ENCODE measurements around the gene REC8.

Gene REC8

DNA sequence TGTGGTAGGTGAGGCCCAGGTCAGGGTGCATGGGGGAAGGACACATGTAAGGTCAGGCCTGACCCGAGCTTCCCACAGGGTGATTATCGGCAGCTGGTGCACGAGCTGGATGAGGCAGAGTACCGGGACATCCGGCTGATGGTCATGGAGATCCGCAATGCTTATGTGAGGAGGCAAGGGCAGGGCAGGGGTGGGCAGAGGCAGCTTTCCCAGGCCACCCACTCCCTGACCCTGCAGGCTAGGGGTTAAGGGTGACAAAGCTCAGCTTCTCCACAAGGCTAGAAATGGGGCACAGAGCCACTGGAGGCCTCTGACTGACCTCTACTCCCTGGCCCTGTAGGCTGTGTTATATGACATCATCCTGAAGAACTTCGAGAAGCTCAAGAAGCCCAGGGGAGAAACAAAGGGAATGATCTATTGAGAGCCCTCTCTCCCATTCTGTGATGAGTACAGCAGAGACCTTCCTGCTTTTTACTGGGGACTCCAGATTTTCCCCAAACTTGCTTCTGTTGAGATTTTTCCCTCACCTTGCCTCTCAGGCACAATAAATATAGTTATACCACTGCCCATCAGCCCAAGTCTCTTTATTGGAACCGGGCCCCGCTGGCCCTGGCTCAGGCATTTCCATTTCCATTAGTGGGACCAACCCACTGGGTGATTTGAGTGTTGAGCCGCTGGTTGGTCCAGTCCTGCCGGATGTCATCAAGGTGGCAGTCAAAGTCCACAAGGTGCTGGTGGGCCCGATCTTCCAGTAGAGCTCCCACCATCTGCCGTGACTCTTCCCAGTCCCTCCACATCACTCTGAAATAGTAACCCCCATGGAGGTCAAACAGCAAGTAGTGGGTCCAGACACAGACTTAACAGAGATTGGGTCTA is 33.2 kb upstream of the REC8 start:
- DNase-seq, result peak in 1 of 2 donors; percentile 25

DNA sequence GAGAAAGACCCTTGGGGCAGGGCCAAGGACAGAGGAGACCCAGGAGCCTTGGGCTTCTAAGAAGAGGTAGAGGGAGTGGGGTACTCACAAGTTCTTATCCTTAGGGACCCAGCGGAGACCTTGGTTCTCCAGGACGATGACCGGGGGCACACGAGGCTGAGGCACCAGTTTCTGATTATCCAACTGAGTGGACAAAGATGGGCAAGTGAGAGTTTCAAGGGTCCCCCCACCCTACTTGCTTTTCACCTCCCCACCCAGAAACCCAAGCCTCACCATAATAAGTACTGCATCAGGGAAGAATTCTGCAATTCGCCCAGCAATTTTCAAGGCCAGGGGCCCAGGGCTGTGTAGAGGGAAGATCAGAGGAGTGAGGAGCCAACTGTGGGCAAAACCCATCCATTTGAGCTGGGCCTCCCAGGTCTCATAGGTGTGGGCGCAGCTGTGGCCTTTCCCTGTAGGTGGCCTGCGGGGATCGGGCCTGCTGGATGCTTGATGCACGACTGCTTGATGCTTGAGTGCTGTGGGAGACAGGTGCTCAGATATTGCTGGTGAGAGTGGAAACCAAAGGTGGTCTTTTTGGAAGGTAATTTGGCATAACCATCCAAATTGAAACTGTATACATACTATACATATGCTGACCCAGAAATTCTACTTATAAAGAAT is 32.5 kb upstream of the REC8 start:
- DNase-seq, result no peak

DNA sequence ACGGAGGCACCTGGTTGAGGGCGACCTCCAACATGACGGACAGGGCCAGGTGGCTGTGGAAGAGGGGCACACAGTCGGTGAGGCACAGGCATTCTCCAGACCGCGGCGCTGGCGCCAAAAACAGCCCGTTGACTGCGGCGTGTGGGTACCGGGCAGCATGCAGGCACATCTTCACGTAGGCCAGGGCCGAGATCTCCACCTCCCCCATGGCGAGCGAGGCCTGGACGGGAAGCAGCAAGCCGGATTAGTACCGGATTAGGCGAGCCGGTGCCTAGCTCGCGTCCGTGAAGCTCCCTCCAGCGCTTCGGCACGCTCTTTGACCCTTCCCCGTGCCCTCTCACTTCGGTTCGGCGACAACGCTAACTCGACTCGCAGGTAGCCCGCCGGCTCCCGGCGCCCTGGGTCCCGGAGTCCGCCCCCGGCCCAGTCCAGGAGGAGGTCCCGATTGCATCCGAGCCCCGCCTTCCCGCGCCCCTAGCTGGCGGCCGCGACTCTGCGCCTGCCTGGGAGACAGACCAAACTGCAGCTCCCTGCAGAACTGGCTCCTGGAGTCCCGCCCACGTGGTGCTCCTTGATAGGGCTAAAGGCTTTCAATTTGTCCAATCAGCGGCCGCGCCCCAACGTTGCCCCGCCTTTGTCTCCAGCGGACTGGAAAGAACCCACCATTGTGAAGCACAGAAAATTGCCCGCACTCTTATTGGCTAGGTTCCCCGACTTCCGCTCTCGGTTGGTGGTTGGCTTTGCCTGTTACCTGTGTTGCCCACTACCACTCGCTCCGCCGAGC is 30.6 kb upstream of the REC8 start, which contains the start of gene EMC9:
Gene EMC9, minus strand, starts transcription at position 495 of the 784 bp plus-strand sequence. Its CDS starts 287 bp downstream, at position 208.
- DNase-seq, result peak; percentile 100

DNA sequence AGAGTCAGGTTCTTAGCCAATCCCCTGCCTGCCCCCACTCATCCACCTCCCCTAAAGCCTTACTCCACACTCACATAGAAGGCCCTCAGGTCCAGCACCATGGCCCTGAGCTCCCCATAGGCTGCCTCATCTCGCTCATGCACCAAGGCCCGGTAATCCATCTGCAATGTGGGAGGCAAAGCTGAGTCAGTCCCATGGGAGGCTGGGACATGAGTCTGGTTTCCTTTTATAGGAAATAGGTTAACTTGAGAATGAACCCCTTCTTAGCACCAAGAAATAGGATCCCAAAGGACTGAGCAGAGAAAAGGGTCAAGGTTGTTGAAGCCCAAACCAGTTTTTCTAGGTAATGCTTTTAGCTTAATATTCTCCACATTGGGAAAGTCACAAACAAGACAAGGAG is 28.4 kb upstream of the REC8 start:
- DNase-seq, result peak in 1 of 2 donors; percentile 24

DNA sequence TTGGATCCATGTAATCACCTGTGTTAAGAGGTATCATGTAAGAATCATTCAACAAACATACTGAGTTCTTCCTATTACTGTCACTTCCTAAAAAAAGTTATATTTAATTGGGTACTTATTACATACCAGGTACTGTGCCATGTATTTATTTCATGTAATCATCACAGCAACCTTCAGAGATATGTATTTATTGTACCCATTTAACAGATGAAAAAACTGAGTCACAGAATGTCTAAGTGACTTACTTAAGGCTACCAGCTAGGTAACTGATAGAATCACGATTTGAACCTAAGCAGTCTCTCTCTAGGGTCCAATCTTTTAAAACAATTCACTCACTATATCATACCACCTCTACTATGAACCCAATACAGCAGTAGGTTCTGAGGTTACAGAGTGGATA is 27.4 kb upstream of the REC8 start:
- DNase-seq, result no peak

DNA sequence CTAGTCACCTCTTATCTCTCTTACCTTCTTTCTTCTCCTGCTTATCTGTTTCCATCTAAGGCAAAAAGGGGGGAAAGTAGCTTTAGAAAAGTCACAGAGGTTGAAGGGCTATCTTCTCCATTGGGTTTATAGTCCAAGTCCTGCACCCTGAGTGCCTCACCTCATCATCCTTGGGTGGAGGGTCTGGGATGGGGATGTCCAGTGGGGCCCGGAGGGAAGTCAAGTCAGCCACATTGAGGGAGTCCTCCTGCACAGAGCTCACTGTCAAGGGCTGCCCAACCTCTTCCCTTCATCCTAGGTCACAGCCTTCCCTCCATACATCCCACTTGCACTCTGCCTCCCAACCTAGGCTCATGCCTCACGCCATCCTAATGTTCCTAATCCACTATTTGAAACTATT is 26.7 kb upstream of the REC8 start:
- no peak for DNase-seq

DNA sequence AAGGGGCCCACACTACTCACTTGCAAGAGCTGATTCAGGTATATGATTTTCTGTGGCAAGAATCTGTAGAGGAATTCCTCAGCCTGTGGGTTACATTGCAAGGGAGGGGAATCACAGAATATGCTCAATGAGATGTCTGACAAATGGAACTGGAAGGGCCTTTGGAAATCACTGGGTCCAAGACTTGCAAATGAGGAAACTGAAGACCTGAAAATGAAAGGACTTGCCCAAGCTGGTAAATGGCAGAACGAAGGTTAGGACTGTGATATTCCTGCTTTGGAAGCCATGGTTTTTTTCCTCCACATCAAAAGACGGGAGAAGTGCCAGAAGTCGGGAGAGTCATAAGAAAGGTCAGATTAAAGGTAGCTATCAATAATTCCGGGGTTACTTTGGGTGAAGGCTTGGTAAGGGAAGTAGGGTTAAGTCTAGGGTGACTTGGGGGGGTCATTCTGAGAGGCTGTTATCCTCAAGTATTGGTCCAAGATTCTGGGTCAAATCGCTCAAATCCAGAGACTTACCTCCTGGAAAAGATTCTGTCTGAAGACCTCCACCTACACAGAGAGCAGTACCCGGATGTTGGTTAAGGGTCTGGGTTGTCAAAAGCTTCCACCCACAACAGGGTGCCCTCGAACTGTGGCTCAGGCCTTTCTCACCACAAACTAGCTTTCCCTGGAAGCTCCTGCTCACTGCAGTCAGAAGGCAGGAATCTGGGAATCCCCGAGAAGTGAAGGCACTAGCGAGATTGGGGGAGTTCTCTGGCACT is 26.0 kb upstream of the REC8 start:
- peak; percentile 24 to 39 for DNase-seq

DNA sequence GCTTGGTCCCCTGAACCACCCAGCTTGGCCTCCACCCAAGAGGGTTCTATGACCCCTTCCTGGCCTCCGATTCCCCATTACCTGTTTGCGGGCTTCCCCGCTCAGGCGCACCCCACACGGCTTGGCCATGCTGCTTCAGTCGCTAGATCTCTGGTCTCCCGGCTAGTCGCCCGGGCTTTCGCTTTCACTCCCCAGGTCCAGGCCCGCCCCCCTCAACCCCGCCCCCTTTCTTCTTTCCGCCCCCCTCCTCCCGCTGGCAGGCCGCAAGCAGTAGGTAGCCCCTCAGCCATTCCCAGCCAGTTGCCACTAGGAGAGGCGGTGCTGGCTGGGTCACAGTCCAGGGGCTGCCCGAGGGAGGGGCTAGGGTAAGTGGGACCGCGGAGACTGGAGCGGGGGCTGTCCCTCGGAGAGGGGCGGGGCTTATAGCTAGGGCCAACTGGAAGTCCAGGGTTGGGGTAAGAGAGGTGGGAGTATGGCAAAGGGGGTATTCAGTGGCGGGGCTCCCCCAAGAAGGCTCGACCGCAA is 25.4 kb upstream of the REC8 start, which contains the start of gene PSME2:
Gene PSME2, minus strand, starts transcription at position 158 of the 525 bp plus-strand sequence. Its CDS starts 29 bp downstream, at position 129.
- peak; percentile 88 to 96 for DNase-seq

DNA sequence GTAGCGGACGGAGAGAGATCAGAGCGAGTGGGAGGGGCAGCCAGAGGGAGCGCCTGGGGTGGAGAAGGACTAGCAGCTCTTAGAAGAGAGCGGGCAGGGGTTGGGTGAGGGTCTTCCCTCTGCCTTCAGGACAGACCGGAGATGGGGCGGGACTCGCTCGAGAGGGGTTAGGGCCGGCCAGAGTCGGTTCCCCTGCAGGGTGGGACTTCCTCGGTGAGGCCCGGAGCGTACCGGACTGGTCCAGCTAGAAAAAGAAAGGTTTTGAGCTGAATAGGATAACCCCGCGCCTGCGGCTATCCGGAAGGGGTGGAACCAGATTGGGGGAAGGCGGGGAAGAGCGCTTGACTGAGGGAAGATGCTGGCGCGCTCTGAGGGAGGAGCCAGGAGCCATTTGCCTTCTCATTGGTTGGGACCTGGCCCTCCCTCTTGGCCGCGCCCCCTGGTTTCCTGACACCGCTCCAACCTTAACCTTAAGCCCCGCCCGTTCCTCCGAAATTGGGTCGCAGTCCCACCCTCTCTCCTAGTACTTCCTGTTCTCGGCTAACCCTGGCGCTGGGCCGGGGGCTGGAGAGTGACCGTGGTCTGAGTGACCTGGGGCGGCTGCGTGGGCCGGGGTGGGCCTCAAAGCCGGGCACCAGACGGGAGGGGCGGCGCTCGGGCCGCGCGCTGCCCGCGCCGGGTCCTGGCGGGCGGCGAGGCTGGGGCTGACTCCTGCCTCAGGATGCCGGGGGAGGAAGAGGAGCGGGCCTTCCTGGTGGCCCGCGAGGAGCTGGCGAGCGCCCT is 24.7 kb upstream of the REC8 start, which contains the start of gene RNF31:
Gene RNF31, plus strand, starts transcription at position 521 of the 783 bp plus-strand sequence. Its CDS starts 201 bp downstream, at position 722.
- DNase-seq, result peak; percentile 99

DNA sequence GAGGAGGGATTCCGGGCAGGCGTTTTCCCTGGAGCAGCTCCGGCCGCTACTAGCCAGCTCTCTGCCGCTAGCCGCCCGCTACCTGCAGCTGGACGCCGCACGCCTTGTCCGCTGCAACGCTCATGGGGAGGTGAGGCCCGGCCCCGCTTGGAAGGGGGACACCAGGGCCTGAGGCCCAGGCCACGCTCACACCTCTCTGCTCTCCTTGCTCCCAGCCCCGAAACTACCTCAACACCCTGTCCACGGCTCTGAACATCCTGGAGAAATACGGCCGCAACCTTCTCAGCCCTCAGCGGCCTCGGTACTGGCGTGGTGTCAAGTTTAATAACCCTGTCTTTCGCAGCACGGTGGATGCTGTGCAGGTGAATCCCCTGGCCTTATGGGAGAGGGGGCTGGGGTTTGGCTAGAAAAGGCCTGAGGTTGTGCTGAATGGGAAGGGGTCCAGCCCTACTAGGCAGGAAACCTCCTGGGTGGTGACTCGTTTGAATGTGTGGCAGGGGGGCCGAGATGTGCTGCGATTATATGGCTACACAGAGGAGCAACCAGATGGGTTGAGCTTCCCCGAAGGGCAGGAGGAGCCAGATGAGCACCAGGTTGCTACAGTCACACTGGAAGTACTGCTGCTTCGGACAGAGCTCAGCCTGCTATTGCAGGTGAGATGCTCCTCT is 24.0 kb upstream of the REC8 start:
- no peak for DNase-seq

DNA sequence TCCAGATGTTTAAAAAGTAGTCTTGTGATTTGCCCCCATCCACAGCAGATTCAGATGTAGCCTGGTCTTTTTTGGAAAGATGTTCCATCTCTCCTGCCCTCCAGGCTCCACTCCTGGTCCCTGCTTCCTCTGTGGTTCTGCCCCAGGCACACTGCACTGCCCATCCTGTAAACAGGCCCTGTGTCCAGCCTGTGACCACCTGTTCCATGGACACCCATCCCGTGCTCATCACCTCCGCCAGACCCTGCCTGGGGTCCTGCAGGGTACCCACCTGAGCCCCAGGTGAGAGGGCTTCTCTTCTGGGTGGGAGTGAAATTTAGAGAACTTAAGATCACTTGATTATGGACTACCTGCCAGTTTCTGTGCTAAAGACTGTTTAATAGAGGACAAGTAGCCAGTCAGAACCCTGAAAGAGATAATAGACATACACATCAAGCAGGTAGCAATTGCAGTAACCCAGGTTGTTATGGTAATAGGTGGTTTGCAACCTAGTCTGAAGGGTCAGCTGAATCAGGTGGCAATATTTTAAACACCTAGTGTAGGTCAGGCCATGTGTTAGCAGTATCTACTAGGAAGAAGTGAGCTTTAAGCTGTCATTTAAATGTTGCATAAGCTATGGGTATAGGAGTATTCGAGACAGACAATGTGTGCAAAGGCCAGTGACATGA is 22.4 kb upstream of the REC8 start:
- DNase-seq, result no peak

DNA sequence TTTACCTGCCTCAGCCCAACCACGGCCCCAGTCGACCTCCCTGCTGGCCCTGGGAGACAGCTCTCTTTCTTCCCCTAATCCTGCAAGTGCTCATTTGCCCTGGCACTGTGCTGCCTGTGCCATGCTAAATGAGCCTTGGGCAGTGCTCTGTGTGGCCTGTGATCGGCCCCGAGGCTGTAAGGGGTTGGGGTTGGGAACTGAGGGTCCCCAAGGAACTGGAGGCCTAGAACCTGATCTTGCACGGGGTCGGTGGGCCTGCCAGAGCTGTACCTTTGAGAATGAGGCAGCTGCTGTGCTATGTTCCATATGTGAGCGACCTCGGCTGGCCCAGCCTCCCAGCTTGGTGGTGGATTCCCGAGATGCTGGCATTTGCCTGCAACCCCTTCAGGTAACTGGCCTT is 21.8 kb upstream of the REC8 start:
- DNase-seq, result no peak

DNA sequence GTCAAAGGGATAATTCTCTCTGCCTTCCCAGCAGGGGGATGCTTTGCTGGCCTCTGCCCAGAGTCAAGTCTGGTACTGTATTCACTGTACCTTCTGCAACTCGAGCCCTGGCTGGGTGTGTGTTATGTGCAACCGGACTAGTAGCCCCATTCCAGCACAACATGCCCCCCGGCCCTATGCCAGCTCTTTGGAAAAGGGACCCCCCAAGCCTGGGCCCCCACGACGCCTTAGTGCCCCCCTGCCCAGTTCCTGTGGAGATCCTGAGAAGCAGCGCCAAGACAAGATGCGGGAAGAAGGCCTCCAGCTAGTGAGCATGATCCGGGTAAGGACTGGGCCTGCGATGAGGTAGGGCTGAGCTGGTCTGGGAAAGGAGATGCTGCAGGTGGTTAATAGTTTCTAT is 21.3 kb upstream of the REC8 start:
- no peak for DNase-seq

DNA sequence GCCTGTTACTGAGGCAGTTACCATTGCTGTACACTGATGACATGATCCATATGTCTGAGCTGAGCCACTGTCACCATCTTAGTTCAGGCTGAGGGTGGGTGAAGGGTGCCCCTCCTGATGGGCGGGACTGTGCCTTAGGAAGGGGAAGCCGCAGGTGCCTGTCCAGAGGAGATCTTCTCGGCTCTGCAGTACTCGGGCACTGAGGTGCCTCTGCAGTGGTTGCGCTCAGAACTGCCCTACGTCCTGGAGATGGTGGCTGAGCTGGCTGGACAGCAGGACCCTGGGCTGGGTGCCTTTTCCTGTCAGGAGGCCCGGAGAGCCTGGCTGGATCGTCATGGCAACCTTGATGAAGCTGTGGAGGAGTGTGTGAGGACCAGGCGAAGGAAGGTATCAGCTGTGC is 20.9 kb upstream of the REC8 start:
- no peak for DNase-seq

DNA sequence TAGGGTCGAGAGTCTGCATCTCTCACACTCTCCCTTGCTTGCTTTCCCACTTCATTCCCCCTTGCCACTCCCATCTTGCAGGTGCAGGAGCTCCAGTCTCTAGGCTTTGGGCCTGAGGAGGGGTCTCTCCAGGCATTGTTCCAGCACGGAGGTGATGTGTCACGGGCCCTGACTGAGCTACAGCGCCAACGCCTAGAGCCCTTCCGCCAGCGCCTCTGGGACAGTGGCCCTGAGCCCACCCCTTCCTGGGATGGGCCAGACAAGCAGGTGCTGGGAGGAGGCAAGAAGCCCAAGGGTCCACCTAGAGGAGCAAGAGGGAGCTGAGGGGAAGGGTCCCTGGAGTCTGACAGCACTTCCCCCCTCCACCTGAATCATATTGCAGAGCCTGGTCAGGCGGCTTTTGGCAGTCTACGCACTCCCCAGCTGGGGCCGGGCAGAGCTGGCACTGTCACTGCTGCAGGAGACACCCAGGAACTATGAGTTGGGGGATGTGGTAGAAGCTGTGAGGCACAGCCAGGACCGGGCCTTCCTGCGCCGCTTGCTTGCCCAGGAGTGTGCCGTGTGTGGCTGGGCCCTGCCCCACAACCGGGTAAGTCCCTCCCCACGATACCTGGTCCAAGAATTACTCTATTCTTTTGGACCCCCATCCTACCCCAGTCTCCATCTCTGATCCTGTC is 20.3 kb upstream of the REC8 start:
- no peak for DNase-seq

DNA sequence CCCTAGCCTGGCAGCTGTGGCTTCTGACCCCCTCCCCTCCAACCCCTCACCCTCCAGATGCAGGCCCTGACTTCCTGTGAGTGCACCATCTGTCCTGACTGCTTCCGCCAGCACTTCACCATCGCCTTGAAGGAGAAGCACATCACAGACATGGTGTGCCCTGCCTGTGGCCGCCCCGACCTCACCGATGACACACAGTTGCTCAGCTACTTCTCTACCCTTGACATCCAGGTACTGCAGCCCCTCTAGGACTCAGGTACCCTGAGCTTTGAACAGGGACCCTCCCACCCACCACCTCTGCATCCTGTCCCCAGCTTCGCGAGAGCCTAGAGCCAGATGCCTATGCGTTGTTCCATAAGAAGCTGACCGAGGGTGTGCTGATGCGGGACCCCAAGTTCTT is 16.8 kb upstream of the REC8 start:
- DNase-seq, result no peak

DNA sequence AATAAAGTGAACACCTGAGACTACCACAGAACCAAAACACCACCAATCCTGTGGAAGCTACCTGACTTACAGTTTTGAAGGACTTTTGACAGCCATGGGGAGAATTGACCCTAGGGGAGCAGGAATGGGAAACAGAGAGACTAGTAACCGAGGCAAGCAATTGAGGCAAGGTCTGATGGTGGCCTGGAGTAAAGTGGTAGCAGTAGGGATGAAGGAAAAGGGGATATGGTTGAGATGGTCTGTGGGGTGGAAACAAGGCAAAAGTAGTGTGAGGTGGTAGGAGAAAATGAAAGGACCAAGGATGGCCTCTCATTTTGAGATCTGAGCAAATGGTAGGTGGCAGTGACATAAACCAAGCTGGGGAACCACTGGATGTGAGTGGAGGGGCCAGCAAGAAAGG is 15.0 kb upstream of the REC8 start:
- no peak for DNase-seq

DNA sequence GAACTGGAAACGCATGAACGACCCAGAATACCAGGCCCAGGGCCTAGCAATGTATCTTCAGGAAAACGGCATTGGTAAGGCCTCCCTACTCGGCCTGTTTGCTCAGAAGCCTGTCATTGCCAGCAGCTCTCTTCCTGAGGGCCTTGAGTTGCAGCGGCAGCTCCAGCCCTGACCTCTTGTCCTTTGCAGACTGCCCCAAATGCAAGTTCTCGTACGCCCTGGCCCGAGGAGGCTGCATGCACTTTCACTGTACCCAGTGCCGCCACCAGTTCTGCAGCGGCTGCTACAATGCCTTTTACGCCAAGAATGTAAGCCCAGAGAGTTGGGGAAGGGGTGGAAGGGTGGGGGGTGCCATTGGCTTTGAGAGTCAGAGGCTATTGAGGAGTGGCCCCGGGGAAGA is 14.5 kb upstream of the REC8 start:
- no peak for DNase-seq

DNA sequence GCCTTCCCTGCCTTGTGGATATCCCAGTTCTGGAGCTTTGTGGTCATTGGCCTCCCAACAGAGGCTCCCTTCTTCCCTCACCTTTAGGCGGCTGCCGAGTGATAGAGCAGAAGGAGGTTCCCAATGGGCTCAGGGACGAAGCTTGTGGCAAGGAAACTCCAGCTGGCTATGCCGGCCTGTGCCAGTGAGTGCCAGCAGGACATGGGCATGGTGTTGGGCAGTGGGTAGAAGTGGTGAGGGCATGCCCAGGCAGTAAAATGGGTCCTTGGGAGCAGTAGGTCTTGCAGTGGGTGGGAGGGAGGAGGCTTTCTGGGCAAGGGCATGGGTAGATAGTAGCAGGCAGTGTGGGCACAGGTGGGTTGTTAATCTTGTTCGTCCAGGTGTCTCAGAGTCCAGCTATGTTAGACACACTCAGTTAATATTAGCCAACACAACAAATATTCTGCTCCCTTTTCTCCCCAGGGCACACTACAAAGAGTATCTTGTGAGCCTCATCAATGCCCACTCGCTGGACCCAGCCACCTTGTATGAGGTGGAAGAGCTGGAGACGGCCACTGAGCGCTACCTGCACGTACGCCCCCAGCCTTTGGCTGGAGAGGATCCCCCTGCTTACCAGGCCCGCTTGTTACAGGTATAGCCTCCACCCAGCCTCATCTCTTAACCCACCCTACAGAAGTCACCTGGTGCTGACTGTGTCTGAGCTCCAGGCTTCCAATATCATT is 11.9 kb upstream of the REC8 start:
- DNase-seq, result no peak
